ENCODE measurements around the gene TMEM116. TPM values are rescaled to one million over a fixed set of nuclear protein-coding genes. Genes with fewer than 3 reads are reported as not detected.

The TMEM116 gene
- total and polyA plus RNA-seq, 10 of the 15 experiments (the other 5 are each of a cell fraction or from before 2014, with no cell fraction given) = 6.0 to 25.7 (median 8.5) TPM

DNA sequence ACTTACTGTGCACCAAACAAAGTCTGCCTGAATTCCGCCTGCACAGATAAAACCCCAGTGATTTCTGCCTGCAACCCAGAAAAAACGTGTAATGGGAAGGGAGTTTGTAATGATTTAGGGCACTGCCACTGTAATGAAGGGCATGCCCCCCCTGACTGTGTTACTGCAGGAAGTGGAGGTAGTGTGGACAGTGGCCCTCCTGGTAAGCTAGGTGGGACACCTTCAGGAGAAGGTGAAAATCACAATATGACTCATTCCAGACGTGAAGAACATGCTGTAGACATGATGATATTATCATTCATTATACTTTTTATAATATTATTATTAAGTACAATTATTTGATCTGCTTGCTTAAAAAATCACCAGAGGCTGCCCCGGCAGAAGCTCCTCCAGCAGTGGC is 111.8 kb downstream of the TMEM116 start:
- no peak for FAIRE-seq
- no TSS peak for BruUV-seq (replicated peaks)
- intact Hi-C loops (cut with micrococcal nuclease; ENCODE audit: unreplicated experiment) = no loop called here

More for the DNA sequence above, 111.8 kb downstream of the TMEM116 start:
- TF ChIP-seq SREBF1 (IDR thresholded peaks at IDR 0.05; ENCODE audit: low read length) (no peak), CBX3 (IDR thresholded peaks at IDR 0.05; ENCODE audit: borderline replicate concordance, low read depth) (no peak), IRF4 (IDR thresholded peaks at IDR 0.05; ENCODE audit: low read depth, low read length) (no peak), NBN (IDR thresholded peaks at IDR 0.05) (no peak), PAX8 (IDR thresholded peaks at IDR 0.05) (no peak), EZH2 (IDR thresholded peaks at IDR 0.05; ENCODE audit: borderline replicate concordance, control insufficient read depth, low read depth, low read length) (no peak), NRF1 (conservative IDR thresholded peaks at IDR 0.05; ENCODE audit: low read depth, low read length) (no peak), NFIC (IDR thresholded peaks at IDR 0.05; ENCODE audit: low read depth, low read length) (no peak), CEBPB (IDR thresholded peaks at IDR 0.05; ENCODE audit: borderline replicate concordance in 1 of 2, low read depth in 2 of 2, low read length in 2 of 2) (no peak), POLR2A (IDR thresholded peaks at IDR 0.05; ENCODE audit: low read depth, low read length) (no peak), ZNF24 (IDR thresholded peaks at IDR 0.05) (no peak), BMI1 (IDR thresholded peaks at IDR 0.05; ENCODE audit: borderline replicate concordance) (no peak), ZZZ3 (IDR thresholded peaks at IDR 0.05; ENCODE audit: control insufficient read depth, insufficient read length, low read depth) (no peak)
- TF ChIP-seq, protein P1, sequence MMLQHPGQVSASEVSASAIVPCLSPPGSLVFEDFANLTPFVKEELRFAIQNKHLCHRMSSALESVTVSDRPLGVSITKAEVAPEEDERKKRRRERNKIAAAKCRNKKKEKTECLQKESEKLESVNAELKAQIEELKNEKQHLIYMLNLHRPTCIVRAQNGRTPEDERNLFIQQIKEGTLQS (IDR thresholded peaks at IDR 0.05; ENCODE audit: borderline replicate concordance, extremely low read depth, low read depth, low read length) = no peak
- TF ChIP-seq, protein P2, sequence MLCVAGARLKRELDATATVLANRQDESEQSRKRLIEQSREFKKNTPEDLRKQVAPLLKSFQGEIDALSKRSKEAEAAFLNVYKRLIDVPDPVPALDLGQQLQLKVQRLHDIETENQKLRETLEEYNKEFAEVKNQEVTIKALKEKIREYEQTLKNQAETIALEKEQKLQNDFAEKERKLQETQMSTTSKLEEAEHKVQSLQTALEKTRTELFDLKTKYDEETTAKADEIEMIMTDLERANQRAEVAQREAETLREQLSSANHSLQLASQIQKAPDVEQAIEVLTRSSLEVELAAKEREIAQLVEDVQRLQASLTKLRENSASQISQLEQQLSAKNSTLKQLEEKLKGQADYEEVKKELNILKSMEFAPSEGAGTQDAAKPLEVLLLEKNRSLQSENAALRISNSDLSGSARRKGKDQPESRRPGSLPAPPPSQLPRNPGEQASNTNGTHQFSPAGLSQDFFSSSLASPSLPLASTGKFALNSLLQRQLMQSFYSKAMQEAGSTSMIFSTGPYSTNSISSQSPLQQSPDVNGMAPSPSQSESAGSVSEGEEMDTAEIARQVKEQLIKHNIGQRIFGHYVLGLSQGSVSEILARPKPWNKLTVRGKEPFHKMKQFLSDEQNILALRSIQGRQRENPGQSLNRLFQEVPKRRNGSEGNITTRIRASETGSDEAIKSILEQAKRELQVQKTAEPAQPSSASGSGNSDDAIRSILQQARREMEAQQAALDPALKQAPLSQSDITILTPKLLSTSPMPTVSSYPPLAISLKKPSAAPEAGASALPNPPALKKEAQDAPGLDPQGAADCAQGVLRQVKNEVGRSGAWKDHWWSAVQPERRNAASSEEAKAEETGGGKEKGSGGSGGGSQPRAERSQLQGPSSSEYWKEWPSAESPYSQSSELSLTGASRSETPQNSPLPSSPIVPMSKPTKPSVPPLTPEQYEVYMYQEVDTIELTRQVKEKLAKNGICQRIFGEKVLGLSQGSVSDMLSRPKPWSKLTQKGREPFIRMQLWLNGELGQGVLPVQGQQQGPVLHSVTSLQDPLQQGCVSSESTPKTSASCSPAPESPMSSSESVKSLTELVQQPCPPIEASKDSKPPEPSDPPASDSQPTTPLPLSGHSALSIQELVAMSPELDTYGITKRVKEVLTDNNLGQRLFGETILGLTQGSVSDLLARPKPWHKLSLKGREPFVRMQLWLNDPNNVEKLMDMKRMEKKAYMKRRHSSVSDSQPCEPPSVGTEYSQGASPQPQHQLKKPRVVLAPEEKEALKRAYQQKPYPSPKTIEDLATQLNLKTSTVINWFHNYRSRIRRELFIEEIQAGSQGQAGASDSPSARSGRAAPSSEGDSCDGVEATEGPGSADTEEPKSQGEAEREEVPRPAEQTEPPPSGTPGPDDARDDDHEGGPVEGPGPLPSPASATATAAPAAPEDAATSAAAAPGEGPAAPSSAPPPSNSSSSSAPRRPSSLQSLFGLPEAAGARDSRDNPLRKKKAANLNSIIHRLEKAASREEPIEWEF (IDR thresholded peaks at IDR 0.05; ENCODE audit: insufficient replicate concordance, low read depth, low read length) = no peak
- ChIA-PET CTCF (no interaction called here), POLR2A (no interaction called here), RAD21 (ENCODE audit: unreplicated experiment) (no interaction called here), SMC1A (ENCODE audit: uncharacterized antibody, unreplicated experiment) (no interaction called here)
- H3K27ac ChIP-seq (ENCODE audit: control insufficient read depth, insufficient read depth) = no peak overlapping the region
- no peaks in the 10 kb centered on the region for H3K4me1 ChIP-seq (ENCODE audit: control insufficient read depth, insufficient read depth, low read length)
- H2AFZ ChIP-seq (ENCODE audit: control insufficient read depth, low read depth, low read length) = no peak overlapping the region
- no peak overlapping the region for H3K4me2 ChIP-seq (ENCODE audit: control insufficient read depth, insufficient read depth)
- no peaks in the 10 kb centered on the region; the same call in 2 of the 3 replicates for H3K9me3 ChIP-seq (replicated peaks; ENCODE audit: control insufficient read depth, insufficient read depth, low read length)
- no peaks in the 10 kb centered on the region for H3K27me3 ChIP-seq (replicated peaks in 1 of 2; ENCODE audit: control insufficient read depth in 2 of 2, insufficient read depth in 2 of 2, low read length in 1 of 2)
- ATAC-seq = peak; percentile 41; the same call in 2 of the 3 replicates
- in situ Hi-C loops (cut with MboI) = no loop called here
- H3K36me3 ChIP-seq (ENCODE audit: control insufficient read depth in 2 of 2, insufficient read depth in 2 of 2, low read length in 1 of 2) = peaks cover 0 to 1% of the 10 kb centered on the region in 2 experiments; a peak in 1 of 4 replicates
- no peaks in the 10 kb centered on the region for H3K79me2 ChIP-seq (ENCODE audit: control insufficient read depth, insufficient read depth, low read length)
- no peaks in the 10 kb centered on the region for H4K20me1 ChIP-seq (ENCODE audit: control insufficient read depth, insufficient read depth)
- WGBS (ENCODE audit: insufficient coverage, insufficient replicate concordance, low lambda C conversion rate, missing lambda C conversion rate) = 63% methylated on average over 4 of the region's 4 CpGs
- no peak for DNase-seq (ENCODE audit: low read depth, low spot score)
- H3K9ac ChIP-seq (ENCODE audit: control insufficient read depth, insufficient read depth, low read length) = no peak overlapping the region
- H3K4me3 ChIP-seq = no peak overlapping the region

Data from GM12878 (cell line).